ENCODE results near the gene COA6. TPM values are rescaled to one million over a fixed set of nuclear protein-coding genes. Genes with fewer than 3 reads are reported as not detected.

Gene COA6
- total and polyA plus RNA-seq, 2 of the 8 experiments (the other 6 are each of a cell fraction or from before 2014, with no cell fraction given), result 22.9 to 44.9 TPM

GRCh38 chr1:234412830-234413229 lies 39.6 kb downstream of the COA6 start:
- H4K91ac ChIP-seq (replicated peaks; ENCODE audit: insufficient read length, low read length), result no peak overlapping the region
- no peaks in the 10 kb centered on the region for H3K27me3 ChIP-seq (replicated peaks in 1 of 4; ENCODE audit: control insufficient read depth in 3 of 4, extremely low read depth in 1 of 4, insufficient read depth in 3 of 4, low read length in 3 of 4)
- H4K5ac ChIP-seq (ENCODE audit: insufficient read length, low read depth, low read length), result no peak overlapping the region
- H2BK120ac ChIP-seq (replicated peaks; ENCODE audit: low read depth, low read length), result no peak overlapping the region
- no peak overlapping the region for H3K9ac ChIP-seq (replicated peaks in 1 of 4; ENCODE audit: extremely low read depth in 1 of 4, low read depth in 3 of 4, low read length in 3 of 4)
- no peaks in the 10 kb centered on the region for H3K9me3 ChIP-seq (ENCODE audit: insufficient read depth in 2 of 2, low read depth in 1 of 2, low read length in 1 of 2)
- no peak overlapping the region for H2AK5ac ChIP-seq (ENCODE audit: low read depth, low read length)
- H3K18ac ChIP-seq (ENCODE audit: extremely low read depth, low read length), result no peak overlapping the region
- 88% methylated on average over 11 of the region's 11 CpGs; no CpG with 5 or more reads in 1 of the 2 experiments for WGBS, 2 experiments (ENCODE audit: extremely low coverage in 1 of 2, insufficient coverage in 1 of 2, insufficient read length in 1 of 2, insufficient replicate concordance in 2 of 2, low coverage in 1 of 2, low lambda C conversion rate in 2 of 2, missing lambda C conversion rate in 1 of 2)
- H2AFZ ChIP-seq (ENCODE audit: low read length), result no peak overlapping the region
- H3K4ac ChIP-seq (replicated peaks; ENCODE audit: insufficient read length, low read depth, low read length), result no peak overlapping the region
- H3K27ac ChIP-seq (ENCODE audit: low read depth, low read length), result no peak overlapping the region
- H2BK12ac ChIP-seq (ENCODE audit: low read depth, low read length), result no peak overlapping the region
- no peak overlapping the region for H3K56ac ChIP-seq (replicated peaks; ENCODE audit: insufficient read length, low read depth, low read length)
- H3K14ac ChIP-seq (ENCODE audit: insufficient read length), result no peak overlapping the region
- DNase-seq (ENCODE audit: low read depth in 1 of 2, low spot score in 2 of 2) (no peak), FAIRE-seq (no peak)
- no peaks in the 10 kb centered on the region for H3K4me1 ChIP-seq (replicated peaks in 1 of 4; ENCODE audit: control insufficient read depth in 3 of 4, insufficient read depth in 4 of 4, low read length in 3 of 4)
- no peak overlapping the region for H4K8ac ChIP-seq (ENCODE audit: extremely low read depth, insufficient read depth, low read length)
- no peak overlapping the region for H2BK15ac ChIP-seq (ENCODE audit: low read length)
- H3K23me2 ChIP-seq (ENCODE audit: low read depth, low read length), result no peaks in the 10 kb centered on the region
- no peaks in the 10 kb centered on the region for H3K79me2 ChIP-seq (ENCODE audit: control insufficient read depth in 1 of 2, insufficient read depth in 2 of 2, low read length in 2 of 2)
- no peaks in the 10 kb centered on the region for H3K79me1 ChIP-seq (ENCODE audit: low read depth, low read length)
- POLR2A ChIA-PET (ENCODE audit: partially characterized antibody), result no interaction called here
- H2BK20ac ChIP-seq (ENCODE audit: low read length), result no peak overlapping the region
- no peak overlapping the region for H3K4me3 ChIP-seq (ENCODE audit: extremely low read depth in 1 of 4, insufficient read depth in 2 of 4, low read depth in 3 of 4, low read length in 4 of 4)
- CTCF ChIA-PET (ENCODE audit: partially characterized antibody), result interaction anchor here (1.0 kb wide), 1 partner anchor 469 kb away, joined by 3 read pairs; no protein-coding TSS in a partner anchor
- H4K20me1 ChIP-seq (replicated peaks in 1 of 2; ENCODE audit: control insufficient read depth in 1 of 2, insufficient read depth in 2 of 2, low read length in 2 of 2), result no peaks in the 10 kb centered on the region
- H3K4me2 ChIP-seq (ENCODE audit: insufficient read depth in 1 of 2, low read depth in 2 of 2, low read length in 2 of 2), result no peak overlapping the region
- no peak overlapping the region; the same call in 1 of the 2 replicates for H2BK5ac ChIP-seq (ENCODE audit: low read depth, low read length)
- H3K36me3 ChIP-seq (ENCODE audit: control insufficient read depth in 2 of 4, insufficient read depth in 4 of 4, low read length in 3 of 4), result no peaks in the 10 kb centered on the region; a peak in 2 of 8 replicates
- no peak overlapping the region for H3K23ac ChIP-seq (ENCODE audit: insufficient read length)

Data from H1 (cell line).